C4-2B (cell line): Measurements from ENCODE around the gene TEDC1.

ENCODE experiments used
- H3K27ac ChIP-seq: fragments of 450-650 bp; 2 replicates; pipeline ENCODE4 v1.5.1; 2017
- ZFX ChIP-seq: fragments of 450-650 bp; IDR thresholded peaks from 2 replicates; pipeline ENCODE4 v1.6.1; 2017
- TF ChIP-seq, protein P1 (sequence below): fragments of 450-650 bp; conservative IDR thresholded peaks from 2 replicates; pipeline ENCODE4 v1.5.1; 2017; ENCODE audit warnings: mild to moderate bottlenecking

TEDC1 gene

DNA sequence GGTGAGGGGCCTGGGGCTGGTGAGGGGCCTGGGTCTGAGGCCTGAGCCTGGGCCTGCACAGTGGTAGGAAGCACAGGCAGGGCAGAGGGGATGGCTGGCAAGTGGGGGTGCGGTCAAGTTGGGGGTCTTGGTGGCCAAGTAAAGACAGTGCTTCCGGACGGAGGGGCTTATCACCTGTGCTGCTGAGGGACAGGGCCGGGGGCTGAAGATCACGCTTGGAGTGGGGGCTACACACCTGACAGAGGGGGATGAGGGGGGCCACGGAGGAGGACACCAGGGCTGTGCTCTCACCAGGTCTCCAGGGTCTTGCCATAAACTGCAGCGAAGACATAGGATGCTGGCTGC is 12.2 kb downstream of the TEDC1 start:
- TF ChIP-seq ZFX, result no peak
- TF ChIP-seq, protein P1, sequence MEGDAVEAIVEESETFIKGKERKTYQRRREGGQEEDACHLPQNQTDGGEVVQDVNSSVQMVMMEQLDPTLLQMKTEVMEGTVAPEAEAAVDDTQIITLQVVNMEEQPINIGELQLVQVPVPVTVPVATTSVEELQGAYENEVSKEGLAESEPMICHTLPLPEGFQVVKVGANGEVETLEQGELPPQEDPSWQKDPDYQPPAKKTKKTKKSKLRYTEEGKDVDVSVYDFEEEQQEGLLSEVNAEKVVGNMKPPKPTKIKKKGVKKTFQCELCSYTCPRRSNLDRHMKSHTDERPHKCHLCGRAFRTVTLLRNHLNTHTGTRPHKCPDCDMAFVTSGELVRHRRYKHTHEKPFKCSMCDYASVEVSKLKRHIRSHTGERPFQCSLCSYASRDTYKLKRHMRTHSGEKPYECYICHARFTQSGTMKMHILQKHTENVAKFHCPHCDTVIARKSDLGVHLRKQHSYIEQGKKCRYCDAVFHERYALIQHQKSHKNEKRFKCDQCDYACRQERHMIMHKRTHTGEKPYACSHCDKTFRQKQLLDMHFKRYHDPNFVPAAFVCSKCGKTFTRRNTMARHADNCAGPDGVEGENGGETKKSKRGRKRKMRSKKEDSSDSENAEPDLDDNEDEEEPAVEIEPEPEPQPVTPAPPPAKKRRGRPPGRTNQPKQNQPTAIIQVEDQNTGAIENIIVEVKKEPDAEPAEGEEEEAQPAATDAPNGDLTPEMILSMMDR, result no peak
- H3K27ac ChIP-seq, result no peak overlapping the region

DNA sequence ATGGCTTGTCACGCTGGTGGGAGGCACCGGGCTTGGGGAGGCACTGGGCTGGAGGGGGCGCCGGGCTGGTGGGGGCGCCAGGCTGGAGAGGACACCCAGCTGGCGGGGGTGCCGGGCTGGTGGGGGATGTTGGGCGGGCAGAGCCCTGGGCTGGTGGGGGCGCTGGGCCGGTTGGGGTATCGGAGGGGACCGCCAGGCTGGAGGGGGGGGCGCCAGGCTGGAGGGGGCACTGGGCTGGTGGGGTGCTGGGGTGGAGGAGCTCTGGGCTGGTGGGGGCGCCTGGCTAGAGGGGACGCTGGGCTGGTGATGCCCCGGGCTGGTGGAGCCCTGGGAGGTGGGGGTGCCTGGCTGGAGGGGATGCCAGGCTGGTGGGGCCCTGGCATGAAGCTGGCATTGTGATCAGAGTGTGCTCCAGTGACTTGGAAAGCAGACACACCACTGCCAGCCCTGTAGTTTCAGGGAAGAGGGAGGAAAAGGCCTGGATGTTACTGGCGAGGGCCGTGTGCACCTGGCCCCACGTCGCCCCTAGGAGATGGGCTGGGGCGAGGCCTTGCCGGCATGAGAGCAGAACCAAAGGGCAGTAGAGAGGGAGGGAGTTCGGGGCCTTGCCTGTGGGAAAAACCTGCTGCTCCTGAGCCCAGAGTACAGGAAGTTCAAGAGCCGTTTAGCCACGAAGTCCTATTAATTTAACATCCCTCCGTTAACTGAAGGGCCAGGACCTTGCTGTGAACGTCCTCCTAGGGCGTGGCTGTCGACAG is 13.1 kb downstream of the TEDC1 start:
- TF ChIP-seq, protein P1, result no peak
- no peak for TF ChIP-seq ZFX

DNA sequence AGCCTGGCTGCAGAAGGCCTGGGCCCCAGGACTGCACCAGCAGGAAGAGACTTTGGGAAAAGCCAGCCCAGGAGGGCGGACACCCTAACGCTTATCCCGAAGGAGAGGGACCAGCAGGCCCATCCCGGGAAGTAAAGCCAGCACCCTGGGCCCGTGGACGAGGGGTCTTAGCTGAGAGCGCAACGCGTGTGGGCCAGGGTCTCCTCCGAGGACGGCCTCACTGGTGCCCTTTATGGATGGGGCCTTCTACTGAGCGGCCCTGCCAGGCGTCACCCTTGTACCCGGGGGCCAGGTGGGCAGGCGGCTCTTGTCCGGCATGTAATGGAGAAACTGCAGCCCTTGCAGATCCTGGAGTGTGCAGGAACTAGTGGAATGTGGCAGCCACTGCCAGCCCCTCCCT is 14.1 kb downstream of the TEDC1 start:
- no peak overlapping the region for H3K27ac ChIP-seq
- TF ChIP-seq, protein P1, result no peak
- no peak for TF ChIP-seq ZFX

More for the DNA sequence above, 13.1 kb downstream of the TEDC1 start:
- H3K27ac ChIP-seq, result no peak overlapping the region

DNA sequence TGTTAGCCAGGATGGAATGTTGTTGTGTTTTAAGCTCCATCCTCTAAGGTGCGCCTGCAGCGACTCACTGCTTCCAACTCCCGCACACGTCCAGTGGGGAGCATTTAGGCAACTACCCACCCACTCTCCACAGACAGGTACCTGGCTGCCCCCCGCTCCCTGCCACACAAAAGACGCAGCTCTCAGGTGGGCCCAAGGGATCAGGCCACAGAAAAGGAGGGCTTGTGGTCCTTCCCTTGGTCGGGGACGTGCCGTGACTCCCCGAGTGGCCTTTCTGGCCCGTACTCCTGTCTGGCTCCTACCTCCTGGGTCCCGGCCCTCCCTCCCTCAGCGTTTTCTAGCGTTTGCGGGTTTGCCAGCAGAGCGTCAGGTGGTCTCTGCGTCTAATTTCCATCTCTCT is 16.2 kb downstream of the TEDC1 start:
- H3K27ac ChIP-seq, result no peak overlapping the region
- TF ChIP-seq, protein P1, result no peak
- no peak for TF ChIP-seq ZFX

DNA sequence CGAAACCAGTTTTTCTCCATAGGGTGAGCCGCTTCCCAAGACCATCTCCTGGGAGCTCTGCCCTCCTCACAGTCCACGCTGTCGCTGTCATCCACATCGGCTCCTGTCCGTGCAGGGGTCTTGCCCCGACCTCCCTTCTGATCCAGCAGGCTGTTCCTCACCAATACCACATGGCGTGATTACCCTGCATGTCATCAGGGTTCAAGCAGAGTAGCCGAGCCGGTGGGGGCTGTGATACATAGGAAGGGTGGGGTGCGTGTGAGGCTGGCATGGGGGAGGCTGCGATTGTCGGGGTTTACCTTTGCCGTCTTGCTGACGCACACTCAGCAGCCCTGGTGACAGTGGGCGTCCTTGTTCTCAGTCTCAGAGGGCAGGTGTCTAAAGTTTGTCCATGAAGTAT is 17.0 kb downstream of the TEDC1 start:
- TF ChIP-seq ZFX, result no peak
- TF ChIP-seq, protein P1, result no peak
- no peak overlapping the region for H3K27ac ChIP-seq

DNA sequence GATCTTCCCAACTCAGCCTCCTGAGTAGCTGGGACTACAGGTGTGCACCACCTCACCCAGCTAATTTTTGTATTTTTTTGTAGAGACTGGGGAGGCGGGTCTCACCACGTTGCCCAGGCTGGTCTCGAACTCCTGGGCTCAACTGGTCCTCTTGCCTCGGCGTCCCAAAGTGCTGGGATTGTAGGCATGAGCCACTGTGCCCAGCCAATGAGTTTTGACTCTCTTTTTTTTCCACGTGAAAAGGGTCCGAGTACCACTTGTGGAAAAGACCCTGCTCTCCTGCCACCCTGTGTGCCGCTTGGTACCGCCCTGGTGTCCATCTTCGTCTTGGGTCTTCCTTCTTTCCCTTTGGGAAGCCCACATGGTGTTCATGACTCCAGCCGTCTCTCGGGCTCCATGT is 17.6 kb downstream of the TEDC1 start:
- H3K27ac ChIP-seq, result no peak overlapping the region
- TF ChIP-seq ZFX, result no peak
- TF ChIP-seq, protein P1, result no peak

DNA sequence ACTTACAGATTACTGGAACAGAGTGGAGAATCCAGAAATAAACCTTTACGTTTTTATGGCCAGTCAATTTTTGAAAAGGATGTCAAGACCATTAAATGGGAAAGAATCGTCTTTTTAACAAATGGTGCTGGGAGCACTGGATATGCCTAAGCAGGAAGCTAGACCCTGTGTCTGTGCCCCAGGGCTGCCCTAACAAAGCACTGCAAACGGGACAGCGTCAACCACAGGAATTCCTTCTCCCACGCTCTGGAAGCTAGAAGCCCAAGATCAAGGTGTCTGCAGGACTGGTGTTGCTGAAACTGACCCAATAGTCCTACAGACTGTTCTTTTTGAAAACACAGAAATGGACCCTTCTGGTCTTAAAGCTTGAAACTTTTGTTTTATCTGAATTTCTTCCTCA is 26.1 kb downstream of the TEDC1 start:
- H3K27ac ChIP-seq, result no peak overlapping the region
- TF ChIP-seq, protein P1, result no peak
- TF ChIP-seq ZFX, result no peak
